K562 (cell line): Measurements from ENCODE around the gene SIK3. TPM values are rescaled to one million over a fixed set of nuclear protein-coding genes. Genes with fewer than 3 reads are reported as not detected.

Experiments
- ATAC-seq: fragments of 200-7000 bp; cut with Tn5 transposase; 3 replicates; pipeline ENCODE4 v1.9.1; 2020; ENCODE audit warnings: moderate library complexity
- BruUV-seq: library from RNA; stranded (reverse); fragments of 400-500 nt; replicated peaks from 2 replicates; lab custom pipeline; 2021; lab: Mats Ljungman, UMichigan
- CTCF ChIA-PET: fragments of 300-600 bp; formaldehyde crosslinking; extraction: SDS; loops from one replicate; lab custom pipeline; 2021; ENCODE audit warnings: low intra/inter-chr PET ratio; lab: Yijun Ruan, JAX
- POLR2A ChIA-PET: fragments of 300-600, 350-650 bp; sonication (Branson Sonifier 250); formaldehyde crosslinking; extraction: SDS; loops from one replicate; lab custom pipeline; 2021; ENCODE audit warnings: antibody characterized with exemption, inconsistent platforms; lab: Yijun Ruan, JAX
- DNase-seq, 4 experiments: peaks; one replicate each; pipeline versions ENCODE4 v3.0.0 to v3.0.0-alpha.2; 2011 to 2018; ENCODE audit warnings: low spot score in 3 of 4, mixed read lengths in 3 of 4; ENCODE audit errors: extremely low read depth in 1 of 4
- FAIRE-seq: peaks from 2 replicates; lab custom pipeline; 2011; peaks lifted over from hg19 to GRCh38; lab: Jason Lieb, UNC
- H2AFZ ChIP-seq: 2 replicates; pipeline ENCODE4 v1.6.0; 2011; ENCODE audit warnings: low read depth, low read length, control low read depth, inconsistent platforms
- H3K27ac ChIP-seq: fragments of 200-600 bp; 3 replicates; pipeline ENCODE4 v1.8.0; 2011; ENCODE audit warnings: low read depth, mild to moderate bottlenecking, control low read depth, inconsistent platforms, low read length, moderate library complexity, mixed read lengths; ENCODE audit errors: extremely low read depth
- H3K27me3 ChIP-seq, 2 experiments: fragments of 300-600 bp in 1 of 2; 2 replicates in 1 of 2; 3 replicates in 1 of 2; pipeline versions ENCODE4 v1.6.0 to v1.8.0; 2011; ENCODE audit warnings: inconsistent platforms in 2 of 2, low read length in 2 of 2, mild to moderate bottlenecking in 1 of 2, mixed read lengths in 1 of 2, moderate library complexity in 1 of 2; ENCODE audit not compliant: control insufficient read depth in 2 of 2, insufficient read depth in 2 of 2
- H3K36me3 ChIP-seq: fragments of 300-600 bp; 3 replicates; pipeline ENCODE4 v1.8.0; 2011; ENCODE audit warnings: mild to moderate bottlenecking, low read length, inconsistent platforms; ENCODE audit not compliant: control insufficient read depth, insufficient read depth
- H3K4me1 ChIP-seq, 2 experiments: fragments of 200-600 bp in 1 of 2; replicated peaks in 1 of 2; 2 replicates in 1 of 2; 3 replicates in 1 of 2; pipeline versions ENCODE4 v1.5.1 to v1.8.0; 2011; ENCODE audit warnings: inconsistent platforms in 2 of 2, low read length in 2 of 2, mild to moderate bottlenecking in 1 of 2, mixed read lengths in 1 of 2, moderate library complexity in 1 of 2; ENCODE audit not compliant: control insufficient read depth in 2 of 2, insufficient read depth in 2 of 2
- H3K4me2 ChIP-seq: 2 replicates; pipeline ENCODE4 v1.6.1; 2011; ENCODE audit warnings: low read length, control low read depth, inconsistent platforms, mixed read lengths; ENCODE audit not compliant: insufficient read depth
- H3K4me3 ChIP-seq: fragments of 200-600 bp; sonication (generic), shearing (Covaris generic); 2 replicates; pipeline ENCODE4 v1.5.1; 2016; ENCODE audit warnings: control low read depth, inconsistent platforms
- H3K79me2 ChIP-seq: fragments of 200-600 bp; 3 replicates; pipeline ENCODE4 v1.8.0; 2011; ENCODE audit warnings: low read length, inconsistent platforms; ENCODE audit not compliant: control insufficient read depth, insufficient read depth
- H3K9ac ChIP-seq, 2 experiments: 2 replicates each; pipeline versions ENCODE4 v1.6.0 to v1.6.1; 2011; ENCODE audit warnings: low read depth in 2 of 2, low read length in 2 of 2, control low read depth in 1 of 2, inconsistent platforms in 1 of 2, mild to moderate bottlenecking in 1 of 2, mixed read lengths in 1 of 2; ENCODE audit not compliant: insufficient read depth in 1 of 2
- H3K9me1 ChIP-seq: one replicate; pipeline ENCODE4 v1.6.0; 2011; ENCODE audit warnings: inconsistent platforms, mild to moderate bottlenecking, low read length, moderate library complexity; ENCODE audit not compliant: control insufficient read depth, insufficient read depth
- H3K9me3 ChIP-seq: replicated peaks from 2 replicates; pipeline ENCODE4 v1.5.1; 2011; ENCODE audit warnings: low read depth, low read length, inconsistent platforms; ENCODE audit not compliant: control insufficient read depth, insufficient read depth
- H4K20me1 ChIP-seq: replicated peaks from 2 replicates; pipeline ENCODE4 v1.6.1; 2011; ENCODE audit warnings: low read length, inconsistent platforms, mixed read lengths; ENCODE audit not compliant: control insufficient read depth, insufficient read depth
- ADNP ChIP-seq: fragments of 200-800 bp; sonication (Bioruptor generic); IDR thresholded peaks from 2 replicates; pipeline ENCODE4 v1.6.1; 2016; ENCODE audit warnings: missing genetic modification characterization, missing compliant biosample characterization
- CBFB ChIP-seq: sonication (generic); formaldehyde crosslinking; IDR thresholded peaks from 2 replicates; pipeline ENCODE4 v1.4.0; 2020; ENCODE audit warnings: mild to moderate bottlenecking, missing genetic modification reagents
- HDAC1 ChIP-seq, 2 experiments: fragments of 450-650 bp; IDR thresholded peaks; 2 replicates each; pipeline ENCODE4 v1.6.1; 2016 to 2017; ENCODE audit warnings: inconsistent platforms in 1 of 2, mild to moderate bottlenecking in 1 of 2, moderate library complexity in 1 of 2
- KLF16 ChIP-seq: IDR thresholded peaks from 2 replicates; pipeline ENCODE4 v1.6.1; 2016; ENCODE audit warnings: antibody characterized with exemption
- NFXL1 ChIP-seq: fragments of 450-650 bp; formaldehyde crosslinking; IDR thresholded peaks from 2 replicates; pipeline ENCODE4 v1.4.0; 2021; ENCODE audit warnings: mild to moderate bottlenecking
- SMAD3 ChIP-seq: fragments of 450-650 bp; formaldehyde crosslinking; conservative IDR thresholded peaks from 2 replicates; pipeline ENCODE4 v1.4.0; 2020; ENCODE audit warnings: mild to moderate bottlenecking
- SNRNP70 ChIP-seq: fragments of 200-400 bp; formaldehyde crosslinking; optimal IDR thresholded peaks from 2 replicates; pipeline ENCODE3; 2017; ENCODE audit warnings: low read depth, low read length
- WGBS: fragments of 100-300 bp; shearing (Covaris generic); methylation state at CpG from one replicate; pipeline ENCODE4 v1.1.6; 2016; ENCODE audit warnings: low coverage, mixed read lengths; ENCODE audit not compliant: insufficient coverage; ENCODE audit errors: missing lambda C conversion rate; 5-methylcytosine and 5-hydroxymethylcytosine counted together
- in situ Hi-C: fragments of 300-500 bp; cut with MboI; formaldehyde crosslinking; loops from 4 replicates; pipeline ENCODE4 v1.15.0; 2018; ENCODE audit warnings: inconsistent platforms, mixed read lengths
- intact Hi-C: fragments of 100-400 bp; cut with micrococcal nuclease; formaldehyde crosslinking; loops from 2 replicates; pipeline ENCODE4 v1.14.2; 2022
- polyA plus RNA-seq, 8 experiments: library from polyadenylated mRNA; depleted of rRNA in 4 of 8; stranded (reverse) in 5 of 8; unstranded in 3 of 8; fragments of >200 nt; fragmentation: Nextera tagmentation in 2 of 8; fragmentation: Illumina TruSeq in 1 of 8; extraction: Ambion mirVana in 2 of 8; extraction: Trizol in 1 of 8; gene quantifications; 2 replicates each; pipeline versions ENCODE4 v1.2.1 to v1.2.3, GENCODE V29; 2011 to 2014; ENCODE audit warnings: inconsistent platforms in 1 of 8, missing spikeins in 1 of 8
- total RNA-seq, 7 experiments: library from RNA; depleted of rRNA in 6 of 7; stranded (reverse); fragments of >200 nt in 6 of 7; fragmentation: Illumina TruSeq in 2 of 7; extraction: Trizol in 2 of 7; gene quantifications; 2 replicates each; pipeline versions ENCODE4 v1.2.1 to v1.2.3, GENCODE V29; 2011 to 2021; ENCODE audit warnings: low replicate concordance in 1 of 7
- TF ChIP-seq, protein P1 (sequence below): fragments of 450-650 bp; IDR thresholded peaks from 2 replicates; pipeline ENCODE4 v1.6.1; 2016; ENCODE audit warnings: antibody characterized with exemption
- TF ChIP-seq, protein P2 (sequence below): sonication (generic); formaldehyde crosslinking; IDR thresholded peaks from 2 replicates; pipeline ENCODE4 v1.8.1; 2022; ENCODE audit warnings: missing genetic modification reagents
- TF ChIP-seq, protein P3 (sequence below): sonication (generic); formaldehyde crosslinking; IDR thresholded peaks from 2 replicates; pipeline ENCODE4 v1.5.0; 2020; ENCODE audit warnings: missing genetic modification reagents
- TF ChIP-seq, protein P4 (sequence below): fragments of 450-650 bp; IDR thresholded peaks from 2 replicates; pipeline ENCODE4 v1.6.1; 2018; ENCODE audit warnings: mild to moderate bottlenecking, low read depth; ENCODE audit not compliant: partially characterized antibody
- TF ChIP-seq, protein P5 (sequence below): fragments of 250-450 bp; sonication (Bioruptor Pico); IDR thresholded peaks from 2 replicates; pipeline ENCODE4 v1.4.0; 2020; ENCODE audit warnings: mild to moderate bottlenecking, moderate library complexity

SIK3 gene
- total and polyA plus RNA-seq, 9 of the 15 experiments (the other 6 are each of a cell fraction or from before 2014, with no cell fraction given) = 1.6 to 21.6 (median 8.0) TPM

DNA sequence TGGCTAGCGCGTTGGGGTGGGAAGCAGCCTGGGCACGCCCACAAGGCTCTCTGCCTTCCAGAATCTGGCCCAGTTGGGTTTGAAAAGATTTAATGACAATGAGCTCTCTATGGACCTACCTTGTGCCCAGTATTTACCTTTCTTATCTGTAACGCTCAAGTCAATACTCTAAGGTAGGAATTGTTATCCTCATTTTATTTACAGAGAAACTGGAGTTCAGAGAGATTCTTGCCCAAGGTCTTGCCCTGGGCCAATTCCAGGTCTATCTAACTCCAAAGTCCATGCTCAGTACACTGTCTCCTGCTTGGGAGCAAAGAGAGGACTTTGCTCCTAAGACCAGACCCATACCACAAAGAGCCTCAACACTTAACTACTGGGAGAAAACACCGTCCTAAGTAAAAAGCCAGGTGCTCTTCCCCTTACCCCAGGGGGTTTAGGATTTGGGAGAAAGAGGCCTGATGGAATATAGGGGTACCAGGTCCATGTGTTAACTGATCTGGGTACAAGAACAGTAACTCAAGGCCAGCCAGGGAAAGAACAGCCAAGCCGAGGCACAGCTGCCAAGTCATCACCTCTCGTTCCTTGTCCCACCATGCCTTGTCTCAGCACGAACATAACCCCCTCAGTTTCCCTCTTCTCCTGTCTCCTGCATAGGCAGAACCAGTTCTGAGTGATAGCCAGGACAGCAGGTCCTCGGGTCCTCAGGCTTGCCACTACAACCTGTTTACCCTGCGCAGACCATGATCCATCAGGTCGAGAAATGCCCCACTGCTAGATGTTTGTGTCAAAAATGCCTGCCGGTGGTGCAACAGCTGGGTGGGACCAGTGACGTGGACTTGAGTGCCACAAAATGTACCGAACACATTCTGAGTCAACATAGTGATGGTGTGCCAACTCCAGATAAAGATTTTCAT is 289.7 kb downstream of the SIK3 start:
- Histone ChIP-seq H3K9me1 (no peaks in the 10 kb centered on the region), H3K9ac (no peak overlapping the region), H3K4me3 (no peak overlapping the region), H3K36me3 (no peaks in the 10 kb centered on the region), H2AFZ (no peak overlapping the region), H3K27ac (no peak overlapping the region), H3K4me1 (peaks cover 0 to under 1% of the 10 kb centered on the region in 2 experiments; a peak in 2 of 5 replicates), H3K4me2 (no peak overlapping the region; the same call in 1 of the 2 replicates), H3K27me3 (peaks cover 4 to 14% of the 10 kb centered on the region in 2 experiments; a peak in 4 of 5 replicates), H3K9me3 (no peaks in the 10 kb centered on the region), H4K20me1 (no peaks in the 10 kb centered on the region; the same call in 1 of the 2 replicates), H3K79me2 (no peaks in the 10 kb centered on the region)
- DNase-seq = no peak
- no peak; the same call in 2 of the 3 replicates for ATAC-seq
- ChIA-PET CTCF (no interaction called here), POLR2A (no interaction called here)
- no TSS peak for BruUV-seq
- no peak for FAIRE-seq
- 5% methylated on average over 14 of the region's 14 CpGs for WGBS
- intact Hi-C loops (no loop called here), in situ Hi-C loops (no loop called here)
- TF ChIP-seq, protein P1, sequence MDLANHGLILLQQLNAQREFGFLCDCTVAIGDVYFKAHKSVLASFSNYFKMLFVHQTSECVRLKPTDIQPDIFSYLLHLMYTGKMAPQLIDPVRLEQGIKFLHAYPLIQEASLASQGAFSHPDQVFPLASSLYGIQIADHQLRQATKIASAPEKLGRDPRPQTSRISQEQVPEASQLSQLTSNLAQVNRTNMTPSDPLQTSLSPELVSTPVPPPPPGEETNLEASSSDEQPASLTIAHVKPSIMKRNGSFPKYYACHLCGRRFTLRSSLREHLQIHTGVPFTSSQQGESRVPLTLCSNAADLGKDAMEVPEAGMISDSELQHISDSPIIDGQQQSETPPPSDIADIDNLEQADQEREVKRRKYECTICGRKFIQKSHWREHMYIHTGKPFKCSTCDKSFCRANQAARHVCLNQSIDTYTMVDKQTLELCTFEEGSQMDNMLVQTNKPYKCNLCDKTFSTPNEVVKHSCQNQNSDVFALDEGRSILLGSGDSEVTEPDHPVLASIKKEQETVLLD = no peak
- TF ChIP-seq CBFB (CRISPR knock-in tag) = no peak
- TF ChIP-seq SNRNP70 = no peak
- TF ChIP-seq, protein P2, sequence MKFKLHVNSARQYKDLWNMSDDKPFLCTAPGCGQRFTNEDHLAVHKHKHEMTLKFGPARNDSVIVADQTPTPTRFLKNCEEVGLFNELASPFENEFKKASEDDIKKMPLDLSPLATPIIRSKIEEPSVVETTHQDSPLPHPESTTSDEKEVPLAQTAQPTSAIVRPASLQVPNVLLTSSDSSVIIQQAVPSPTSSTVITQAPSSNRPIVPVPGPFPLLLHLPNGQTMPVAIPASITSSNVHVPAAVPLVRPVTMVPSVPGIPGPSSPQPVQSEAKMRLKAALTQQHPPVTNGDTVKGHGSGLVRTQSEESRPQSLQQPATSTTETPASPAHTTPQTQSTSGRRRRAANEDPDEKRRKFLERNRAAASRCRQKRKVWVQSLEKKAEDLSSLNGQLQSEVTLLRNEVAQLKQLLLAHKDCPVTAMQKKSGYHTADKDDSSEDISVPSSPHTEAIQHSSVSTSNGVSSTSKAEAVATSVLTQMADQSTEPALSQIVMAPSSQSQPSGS = no peak
- TF ChIP-seq, protein P3, sequence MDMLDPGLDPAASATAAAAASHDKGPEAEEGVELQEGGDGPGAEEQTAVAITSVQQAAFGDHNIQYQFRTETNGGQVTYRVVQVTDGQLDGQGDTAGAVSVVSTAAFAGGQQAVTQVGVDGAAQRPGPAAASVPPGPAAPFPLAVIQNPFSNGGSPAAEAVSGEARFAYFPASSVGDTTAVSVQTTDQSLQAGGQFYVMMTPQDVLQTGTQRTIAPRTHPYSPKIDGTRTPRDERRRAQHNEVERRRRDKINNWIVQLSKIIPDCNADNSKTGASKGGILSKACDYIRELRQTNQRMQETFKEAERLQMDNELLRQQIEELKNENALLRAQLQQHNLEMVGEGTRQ (CRISPR knock-in tag) = no peak
- TF ChIP-seq, protein P4, sequence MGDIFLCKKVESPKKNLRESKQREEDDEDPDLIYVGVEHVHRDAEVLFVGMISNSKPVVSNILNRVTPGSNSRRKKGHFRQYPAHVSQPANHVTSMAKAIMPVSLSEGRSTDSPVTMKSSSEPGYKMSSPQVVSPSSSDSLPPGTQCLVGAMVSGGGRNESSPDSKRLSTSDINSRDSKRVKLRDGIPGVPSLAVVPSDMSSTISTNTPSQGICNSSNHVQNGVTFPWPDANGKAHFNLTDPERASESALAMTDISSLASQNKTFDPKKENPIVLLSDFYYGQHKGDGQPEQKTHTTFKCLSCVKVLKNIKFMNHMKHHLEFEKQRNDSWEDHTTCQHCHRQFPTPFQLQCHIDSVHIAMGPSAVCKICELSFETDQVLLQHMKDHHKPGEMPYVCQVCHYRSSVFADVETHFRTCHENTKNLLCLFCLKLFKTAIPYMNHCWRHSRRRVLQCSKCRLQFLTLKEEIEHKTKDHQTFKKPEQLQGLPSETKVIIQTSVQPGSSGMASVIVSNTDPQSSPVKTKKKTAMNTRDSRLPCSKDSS = no peak
- no peak for TF ChIP-seq NFXL1 (CRISPR knock-in tag)
- TF ChIP-seq, protein P5, sequence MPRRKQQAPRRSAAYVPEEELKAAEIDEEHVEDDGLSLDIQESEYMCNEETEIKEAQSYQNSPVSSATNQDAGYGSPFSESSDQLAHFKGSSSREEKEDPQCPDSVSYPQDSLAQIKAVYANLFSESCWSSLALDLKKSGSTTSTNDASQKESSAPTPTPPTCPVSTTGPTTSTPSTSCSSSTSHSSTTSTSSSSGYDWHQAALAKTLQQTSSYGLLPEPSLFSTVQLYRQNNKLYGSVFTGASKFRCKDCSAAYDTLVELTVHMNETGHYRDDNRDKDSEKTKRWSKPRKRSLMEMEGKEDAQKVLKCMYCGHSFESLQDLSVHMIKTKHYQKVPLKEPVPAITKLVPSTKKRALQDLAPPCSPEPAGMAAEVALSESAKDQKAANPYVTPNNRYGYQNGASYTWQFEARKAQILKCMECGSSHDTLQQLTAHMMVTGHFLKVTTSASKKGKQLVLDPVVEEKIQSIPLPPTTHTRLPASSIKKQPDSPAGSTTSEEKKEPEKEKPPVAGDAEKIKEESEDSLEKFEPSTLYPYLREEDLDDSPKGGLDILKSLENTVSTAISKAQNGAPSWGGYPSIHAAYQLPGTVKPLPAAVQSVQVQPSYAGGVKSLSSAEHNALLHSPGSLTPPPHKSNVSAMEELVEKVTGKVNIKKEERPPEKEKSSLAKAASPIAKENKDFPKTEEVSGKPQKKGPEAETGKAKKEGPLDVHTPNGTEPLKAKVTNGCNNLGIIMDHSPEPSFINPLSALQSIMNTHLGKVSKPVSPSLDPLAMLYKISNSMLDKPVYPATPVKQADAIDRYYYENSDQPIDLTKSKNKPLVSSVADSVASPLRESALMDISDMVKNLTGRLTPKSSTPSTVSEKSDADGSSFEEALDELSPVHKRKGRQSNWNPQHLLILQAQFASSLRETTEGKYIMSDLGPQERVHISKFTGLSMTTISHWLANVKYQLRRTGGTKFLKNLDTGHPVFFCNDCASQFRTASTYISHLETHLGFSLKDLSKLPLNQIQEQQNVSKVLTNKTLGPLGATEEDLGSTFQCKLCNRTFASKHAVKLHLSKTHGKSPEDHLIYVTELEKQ (CRISPR knock-in tag) = no peak
- no peak for TF ChIP-seq KLF16
- no peak for TF ChIP-seq HDAC1 (IDR thresholded peaks at IDR 0.05)
- no peak for TF ChIP-seq ADNP
- TF ChIP-seq SMAD3 = no peak
